ENCODE measurements around the gene TNNT3.

TNNT3 gene

GRCh38 chr11:1959786-1960185 lies 40.3 kb downstream of the TNNT3 start:
- DNase-seq (ENCODE audit: extremely low spot score), result no peak
- TF ChIP-seq FOXA1 (IDR thresholded peaks at IDR 0.05) (no peak), FOXM1 (IDR thresholded peaks at IDR 0.05; ENCODE audit: borderline replicate concordance) (no peak), FOXK2 (IDR thresholded peaks at IDR 0.05) (no peak), ELF4 (IDR thresholded peaks at IDR 0.05) (no peak), BHLHE40 (IDR thresholded peaks at IDR 0.05; ENCODE audit: borderline replicate concordance) (no peak), L3MBTL2 (conservative IDR thresholded peaks at IDR 0.05) (no peak), ZNF384 (IDR thresholded peaks at IDR 0.05) (no peak), TARDBP (IDR thresholded peaks at IDR 0.05) (no peak), ARNT (IDR thresholded peaks at IDR 0.05) (no peak)
- ChIA-PET POLR2A (no interaction called here), CTCF (no interaction called here)

DNA sequence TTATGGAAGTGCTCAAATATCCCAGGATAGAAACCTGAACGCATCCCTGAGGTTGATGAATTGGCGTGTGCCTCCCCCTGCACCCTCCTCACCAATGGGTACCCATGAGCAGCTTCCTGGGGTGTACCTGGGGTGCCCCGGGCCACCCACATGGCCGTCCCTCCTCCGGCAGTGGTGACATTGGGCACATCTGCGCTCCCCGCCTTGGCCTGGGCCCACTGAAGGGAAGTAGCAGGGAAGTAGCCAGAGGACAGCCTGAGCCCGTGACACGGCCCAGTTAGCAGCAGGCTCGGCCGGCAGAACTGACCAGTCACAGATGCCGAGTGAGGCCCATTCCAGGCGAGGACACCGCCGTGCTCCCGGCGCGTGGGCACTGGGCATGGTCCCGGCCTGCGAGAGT lies 44.4 kb downstream of the TNNT3 start:
- ChIA-PET POLR2A (no interaction called here), CTCF (interaction anchor here (0.8 kb wide), 1 partner anchor 131 kb away, joined by 3 read pairs; no protein-coding TSS in a partner anchor)
- TF ChIP-seq BHLHE40 (IDR thresholded peaks at IDR 0.05; ENCODE audit: borderline replicate concordance) (no peak), SP1 (IDR thresholded peaks at IDR 0.05) (no peak), SUZ12 (IDR thresholded peaks at IDR 0.05) (no peak), TARDBP (IDR thresholded peaks at IDR 0.05) (no peak), PKNOX1 (IDR thresholded peaks at IDR 0.05) (no peak), L3MBTL2 (conservative IDR thresholded peaks at IDR 0.05) (no peak), ELF4 (IDR thresholded peaks at IDR 0.05) (no peak), ARNT (IDR thresholded peaks at IDR 0.05) (no peak), ZNF384 (IDR thresholded peaks at IDR 0.05) (no peak), NFRKB (IDR thresholded peaks at IDR 0.05) (no peak), HDGF (IDR thresholded peaks at IDR 0.05; ENCODE audit: borderline replicate concordance) (no peak), LEF1 (IDR thresholded peaks at IDR 0.05; ENCODE audit: borderline replicate concordance) (no peak), FOXA1 (IDR thresholded peaks at IDR 0.05) (no peak)
- DNase-seq (ENCODE audit: extremely low spot score), result no peak

GRCh38 chr11:1964348-1964747 lies 44.8 kb downstream of the TNNT3 start:
- DNase-seq (ENCODE audit: extremely low spot score), result no peak
- no peak for TF ChIP-seq FOXK2 (IDR thresholded peaks at IDR 0.05)
- no peak for TF ChIP-seq HDGF (IDR thresholded peaks at IDR 0.05; ENCODE audit: borderline replicate concordance)
- no peak for TF ChIP-seq ZNF384 (IDR thresholded peaks at IDR 0.05)
- no peak for TF ChIP-seq SP1 (IDR thresholded peaks at IDR 0.05)
- TF ChIP-seq ARNT (IDR thresholded peaks at IDR 0.05), result no peak
- TF ChIP-seq FOXM1 (IDR thresholded peaks at IDR 0.05; ENCODE audit: borderline replicate concordance), result no peak
- CTCF ChIA-PET, result interaction anchor here (0.8 kb wide), 1 partner anchor 131 kb away, joined by 3 read pairs; no protein-coding TSS in a partner anchor
- POLR2A ChIA-PET, result no interaction called here

DNA sequence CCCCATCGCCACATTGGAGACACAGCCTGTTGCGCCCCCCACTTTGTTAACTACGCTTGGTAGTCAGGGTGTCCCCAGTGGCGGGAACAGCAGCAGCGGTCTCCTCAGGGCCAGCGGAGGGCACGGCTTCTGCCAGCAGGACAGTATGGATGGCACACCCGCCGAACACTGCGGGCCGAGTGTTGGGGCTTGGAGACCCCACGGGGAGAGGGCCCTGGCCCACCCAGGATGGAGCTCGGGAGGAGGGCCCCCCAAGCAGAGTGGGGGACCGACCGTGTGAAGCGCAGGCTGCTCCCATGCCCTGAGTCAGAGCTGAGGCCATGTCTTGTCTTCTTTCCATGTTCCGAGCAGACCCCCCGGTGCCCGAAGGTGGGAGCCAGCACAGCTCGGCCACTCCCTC lies 45.5 kb downstream of the TNNT3 start:
- CTCF ChIA-PET, result interaction anchor here (0.9 kb wide), 1 partner anchor 124 kb away, joined by 3 read pairs; no protein-coding TSS in a partner anchor
- POLR2A ChIA-PET, result no interaction called here
- no peak for DNase-seq (ENCODE audit: extremely low spot score)
- TF ChIP-seq BHLHE40 (IDR thresholded peaks at IDR 0.05; ENCODE audit: borderline replicate concordance) (no peak), L3MBTL2 (conservative IDR thresholded peaks at IDR 0.05) (no peak), SP1 (IDR thresholded peaks at IDR 0.05) (no peak), CTBP1 (IDR thresholded peaks at IDR 0.05; ENCODE audit: borderline replicate concordance) (no peak), LEF1 (IDR thresholded peaks at IDR 0.05; ENCODE audit: borderline replicate concordance) (no peak), SUZ12 (IDR thresholded peaks at IDR 0.05) (no peak), TARDBP (IDR thresholded peaks at IDR 0.05) (no peak), ZNF384 (IDR thresholded peaks at IDR 0.05) (no peak), FOXM1 (IDR thresholded peaks at IDR 0.05; ENCODE audit: borderline replicate concordance) (no peak), NFRKB (IDR thresholded peaks at IDR 0.05) (no peak), HDGF (IDR thresholded peaks at IDR 0.05; ENCODE audit: borderline replicate concordance) (no peak), FOXA1 (IDR thresholded peaks at IDR 0.05) (no peak)

DNA sequence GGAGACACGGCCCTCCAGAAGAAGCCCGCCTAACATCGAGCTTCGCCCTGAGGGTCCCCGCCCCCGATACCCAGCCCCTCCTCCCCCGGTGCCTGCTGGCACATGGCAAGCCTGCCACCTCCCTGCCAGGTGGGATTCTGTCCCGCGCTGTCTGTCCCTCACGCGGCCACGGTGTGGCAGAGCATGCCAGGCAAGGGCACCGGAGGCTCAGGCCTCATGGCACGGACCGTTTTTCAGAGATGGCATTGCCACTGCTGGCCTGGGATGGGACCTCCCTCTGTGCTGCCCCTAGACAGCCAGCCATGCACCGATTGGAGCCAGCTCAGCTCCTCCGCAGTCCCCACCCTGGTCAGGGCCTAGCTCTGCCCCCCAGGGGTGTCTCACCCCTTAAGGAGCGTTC lies 47.0 kb downstream of the TNNT3 start:
- no peak for DNase-seq (ENCODE audit: extremely low spot score)
- CTCF ChIA-PET, result interaction anchor here (1.0 kb wide), 1 partner anchor 314 kb away, joined by 5 read pairs; no protein-coding TSS in a partner anchor
- TF ChIP-seq L3MBTL2 (conservative IDR thresholded peaks at IDR 0.05), result no peak
- TF ChIP-seq HDGF (IDR thresholded peaks at IDR 0.05; ENCODE audit: borderline replicate concordance), result no peak
- TF ChIP-seq ELF4 (IDR thresholded peaks at IDR 0.05), result no peak
- POLR2A ChIA-PET, result no interaction called here

- ChIA-PET POLR2A (no interaction called here), CTCF (interaction anchor here (0.6 to 0.7 kb wide), 2 partner anchors 85 to 127 kb away, joined by 3 read pairs; no protein-coding TSS in a partner anchor)
- TF ChIP-seq ZNF384 (IDR thresholded peaks at IDR 0.05), result no peak
- TF ChIP-seq FOXM1 (IDR thresholded peaks at IDR 0.05; ENCODE audit: borderline replicate concordance), result no peak
- TF ChIP-seq BHLHE40 (IDR thresholded peaks at IDR 0.05; ENCODE audit: borderline replicate concordance), result no peak
- TF ChIP-seq NFRKB (IDR thresholded peaks at IDR 0.05), result no peak
- TF ChIP-seq LEF1 (IDR thresholded peaks at IDR 0.05; ENCODE audit: borderline replicate concordance), result no peak
- no peak for TF ChIP-seq HDGF (IDR thresholded peaks at IDR 0.05; ENCODE audit: borderline replicate concordance)
- no peak for TF ChIP-seq TARDBP (IDR thresholded peaks at IDR 0.05)
- no peak for TF ChIP-seq PKNOX1 (IDR thresholded peaks at IDR 0.05)
- no peak for TF ChIP-seq L3MBTL2 (conservative IDR thresholded peaks at IDR 0.05)
- no peak for TF ChIP-seq FOXK2 (IDR thresholded peaks at IDR 0.05)
- no peak for TF ChIP-seq ELF4 (IDR thresholded peaks at IDR 0.05)
- no peak for TF ChIP-seq SP1 (IDR thresholded peaks at IDR 0.05)
- TF ChIP-seq CTBP1 (IDR thresholded peaks at IDR 0.05; ENCODE audit: borderline replicate concordance), result no peak
- no peak for DNase-seq (ENCODE audit: extremely low spot score)
Measured at GRCh38 chr11:1967641-1968225, 48.2 kb downstream of the TNNT3 start.

DNA sequence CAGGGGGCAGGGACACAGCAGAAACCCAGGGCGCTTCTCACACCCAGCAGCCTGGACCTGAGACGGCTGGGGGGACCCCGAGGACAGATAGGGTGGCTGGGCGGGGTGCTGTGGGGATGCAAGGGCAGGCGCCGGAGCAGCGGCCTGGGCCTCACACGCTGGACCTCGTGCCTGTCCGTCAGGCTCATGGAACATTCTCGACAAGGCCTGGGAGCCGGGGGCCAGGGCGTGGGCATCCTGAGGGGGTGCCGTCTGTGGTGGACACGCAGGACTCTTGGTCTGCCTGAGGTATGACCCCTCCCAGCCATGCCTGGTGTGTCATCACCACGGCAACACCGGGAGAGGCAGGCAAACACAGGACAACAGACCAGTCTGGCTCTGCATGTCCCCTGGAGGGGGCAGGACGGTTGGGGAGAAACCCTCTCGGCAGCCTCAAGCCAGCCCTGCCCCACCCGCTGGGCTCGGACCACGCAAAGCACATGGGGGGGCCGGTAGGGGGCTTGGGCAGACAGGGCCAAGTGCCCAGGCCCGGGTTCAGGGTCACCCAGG lies 49.0 kb downstream of the TNNT3 start:
- no peak for TF ChIP-seq LEF1 (IDR thresholded peaks at IDR 0.05; ENCODE audit: borderline replicate concordance)
- no peak for TF ChIP-seq BHLHE40 (IDR thresholded peaks at IDR 0.05; ENCODE audit: borderline replicate concordance)
- no peak for TF ChIP-seq CTBP1 (IDR thresholded peaks at IDR 0.05; ENCODE audit: borderline replicate concordance)
- no peak for TF ChIP-seq ELF4 (IDR thresholded peaks at IDR 0.05)
- TF ChIP-seq PKNOX1 (IDR thresholded peaks at IDR 0.05), result no peak
- TF ChIP-seq FOXM1 (IDR thresholded peaks at IDR 0.05; ENCODE audit: borderline replicate concordance), result no peak
- no peak for TF ChIP-seq SP1 (IDR thresholded peaks at IDR 0.05)
- no peak for TF ChIP-seq TARDBP (IDR thresholded peaks at IDR 0.05)
- TF ChIP-seq HDGF (IDR thresholded peaks at IDR 0.05; ENCODE audit: borderline replicate concordance), result no peak
- TF ChIP-seq FOXA1 (IDR thresholded peaks at IDR 0.05), result no peak
- no peak for TF ChIP-seq SUZ12 (IDR thresholded peaks at IDR 0.05)
- no peak for TF ChIP-seq ARNT (IDR thresholded peaks at IDR 0.05)
- no peak for DNase-seq (ENCODE audit: extremely low spot score)
- POLR2A ChIA-PET, result no interaction called here
- CTCF ChIA-PET, result no interaction called here

All from HEK293T (cell line).